22Rv1 (cell line): ENCODE data around the gene C3orf22.

ENCODE experiments used
- H3K27ac ChIP-seq: fragments of 450-650 bp; 2 replicates; pipeline ENCODE4 v1.5.1; 2017
- ZFX ChIP-seq: fragments of 450-650 bp; IDR thresholded peaks from 2 replicates; pipeline ENCODE4 v1.6.1; 2017; ENCODE audit warnings: antibody characterized with exemption, borderline replicate concordance
- TF ChIP-seq, protein P1 (sequence below): fragments of 450-650 bp; IDR thresholded peaks from 2 replicates; pipeline ENCODE4 v1.5.1; 2017; ENCODE audit warnings: mild to moderate bottlenecking

C3orf22 gene

DNA sequence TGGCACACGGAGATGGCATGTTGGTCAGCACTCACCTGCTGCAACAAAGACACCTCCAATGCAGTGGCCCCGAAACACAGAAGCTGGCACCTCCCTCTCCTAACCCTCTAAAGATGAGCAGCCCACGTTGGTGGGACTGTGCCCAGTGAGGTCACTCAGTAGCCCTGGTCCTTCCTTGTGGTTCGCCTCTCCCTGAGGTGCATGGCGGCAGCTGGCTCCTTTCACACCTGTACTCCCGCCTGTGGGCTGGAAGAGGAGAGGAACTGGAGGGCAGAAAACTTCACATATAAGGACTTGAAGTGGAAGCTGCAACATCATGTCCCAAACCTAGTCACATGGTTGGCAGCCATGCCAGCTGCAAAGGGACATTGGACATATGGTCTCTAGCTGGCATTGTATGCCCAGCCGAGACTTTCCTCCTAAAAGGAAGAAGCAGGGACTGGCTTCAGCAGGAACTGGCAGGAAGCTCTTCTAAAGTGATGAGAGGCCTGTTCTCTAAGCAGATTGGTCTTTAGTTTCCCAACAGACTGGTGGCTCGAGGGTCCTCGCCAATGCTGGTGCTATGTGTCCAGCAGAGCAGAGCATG lies 10.8 kb upstream of the C3orf22 start:
- no peak for TF ChIP-seq ZFX
- TF ChIP-seq, protein P1, sequence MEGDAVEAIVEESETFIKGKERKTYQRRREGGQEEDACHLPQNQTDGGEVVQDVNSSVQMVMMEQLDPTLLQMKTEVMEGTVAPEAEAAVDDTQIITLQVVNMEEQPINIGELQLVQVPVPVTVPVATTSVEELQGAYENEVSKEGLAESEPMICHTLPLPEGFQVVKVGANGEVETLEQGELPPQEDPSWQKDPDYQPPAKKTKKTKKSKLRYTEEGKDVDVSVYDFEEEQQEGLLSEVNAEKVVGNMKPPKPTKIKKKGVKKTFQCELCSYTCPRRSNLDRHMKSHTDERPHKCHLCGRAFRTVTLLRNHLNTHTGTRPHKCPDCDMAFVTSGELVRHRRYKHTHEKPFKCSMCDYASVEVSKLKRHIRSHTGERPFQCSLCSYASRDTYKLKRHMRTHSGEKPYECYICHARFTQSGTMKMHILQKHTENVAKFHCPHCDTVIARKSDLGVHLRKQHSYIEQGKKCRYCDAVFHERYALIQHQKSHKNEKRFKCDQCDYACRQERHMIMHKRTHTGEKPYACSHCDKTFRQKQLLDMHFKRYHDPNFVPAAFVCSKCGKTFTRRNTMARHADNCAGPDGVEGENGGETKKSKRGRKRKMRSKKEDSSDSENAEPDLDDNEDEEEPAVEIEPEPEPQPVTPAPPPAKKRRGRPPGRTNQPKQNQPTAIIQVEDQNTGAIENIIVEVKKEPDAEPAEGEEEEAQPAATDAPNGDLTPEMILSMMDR: no peak
- no peak overlapping the region for H3K27ac ChIP-seq

DNA sequence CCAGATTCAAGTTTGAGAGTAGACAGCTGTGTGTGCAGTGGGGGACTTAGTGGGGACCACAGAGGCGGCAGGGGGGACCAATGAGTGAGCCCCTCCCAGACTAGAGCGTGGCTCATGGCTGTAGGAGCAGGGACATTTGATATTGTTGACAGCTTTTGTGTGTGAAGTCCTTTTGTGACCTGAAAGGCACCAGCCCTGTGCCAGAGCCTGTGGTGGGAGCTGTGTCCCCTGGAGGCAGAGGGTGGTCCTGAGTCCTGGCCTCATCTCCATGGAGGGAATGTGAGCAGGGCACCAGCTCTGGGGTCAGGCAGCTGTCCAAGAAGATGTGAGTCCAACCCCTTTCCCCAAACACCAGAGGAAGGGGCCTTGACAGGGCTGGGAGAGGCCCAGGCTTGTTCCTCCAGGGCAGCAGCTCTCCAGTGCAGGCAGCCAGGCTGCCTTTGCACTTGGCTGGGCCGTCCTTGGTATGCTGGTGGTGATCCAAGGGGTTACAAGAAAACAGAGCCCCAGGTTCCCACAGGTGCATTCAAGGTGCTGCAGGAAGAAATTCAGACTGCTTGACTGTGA lies 10.1 kb upstream of the C3orf22 start:
- no peak for TF ChIP-seq ZFX
- TF ChIP-seq, protein P1: no peak

DNA sequence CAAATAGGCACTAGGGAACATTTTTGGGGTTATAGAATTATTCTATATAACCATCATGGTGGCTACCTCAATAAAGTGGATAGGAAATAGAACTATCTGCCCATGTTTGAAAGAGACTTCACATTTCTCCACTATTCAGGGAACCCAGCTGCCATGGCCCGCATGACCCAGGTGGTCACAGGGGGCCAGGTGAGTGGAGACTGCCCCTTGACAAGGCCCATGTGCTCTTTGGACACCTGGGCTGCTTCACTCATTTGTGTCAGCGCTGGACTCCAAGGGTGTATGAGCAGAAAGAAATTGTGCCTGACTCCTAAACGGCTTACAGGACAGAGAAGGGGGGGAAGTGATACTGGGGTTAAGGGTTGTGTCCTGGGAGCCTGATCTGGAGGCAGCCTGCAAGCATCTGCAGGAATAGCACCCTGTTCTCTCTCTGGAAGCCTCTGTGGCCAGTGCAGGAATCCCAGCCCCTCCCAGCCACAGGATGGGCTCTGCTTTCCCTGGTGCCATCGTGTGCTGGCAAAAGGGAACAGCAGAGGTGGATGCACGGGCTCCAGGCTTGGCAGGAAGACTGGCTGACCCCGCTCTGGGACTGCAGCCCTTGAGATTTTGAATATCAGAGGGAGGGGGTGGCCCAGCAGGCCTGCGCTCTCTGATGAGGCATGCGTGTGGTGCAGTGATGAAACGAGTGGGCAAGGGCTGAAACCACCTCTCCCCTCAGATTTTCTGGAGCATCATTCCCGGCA lies 9.1 kb upstream of the C3orf22 start:
- H3K27ac ChIP-seq: no peak overlapping the region
- TF ChIP-seq, protein P1: 0 out of 2 replicates have a peak, but pooled peaks have one; percentile 15
- no peak for TF ChIP-seq ZFX

More for the DNA sequence above, 10.1 kb upstream of the C3orf22 start:
- no peak overlapping the region for H3K27ac ChIP-seq

DNA sequence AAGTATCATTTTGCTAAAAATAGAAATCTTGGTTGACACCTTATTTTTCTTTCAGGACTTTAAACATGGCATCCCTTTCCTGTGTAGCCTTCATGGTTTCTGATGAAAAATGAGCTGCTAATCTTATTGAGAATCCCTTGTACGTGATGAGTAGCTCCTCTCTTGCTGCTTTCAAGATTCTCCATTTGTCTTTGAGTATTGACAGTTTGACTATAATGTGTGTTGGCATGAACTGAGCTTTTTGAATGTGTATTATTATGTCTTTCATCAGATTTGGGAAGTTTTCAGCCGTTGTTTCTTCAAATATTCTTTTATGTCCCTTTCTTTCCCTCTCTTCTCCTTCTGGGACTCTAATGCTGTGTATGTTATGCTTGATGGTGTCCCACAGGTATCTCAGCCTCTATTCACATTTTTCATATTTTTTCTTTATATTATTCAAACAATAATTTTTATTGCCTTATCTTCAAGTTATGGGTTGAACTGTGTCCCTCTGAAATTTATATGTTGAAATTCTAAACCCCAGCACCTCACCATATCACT lies 4.1 kb upstream of the C3orf22 start:
- no peak for TF ChIP-seq ZFX
- TF ChIP-seq, protein P1: no peak

DNA sequence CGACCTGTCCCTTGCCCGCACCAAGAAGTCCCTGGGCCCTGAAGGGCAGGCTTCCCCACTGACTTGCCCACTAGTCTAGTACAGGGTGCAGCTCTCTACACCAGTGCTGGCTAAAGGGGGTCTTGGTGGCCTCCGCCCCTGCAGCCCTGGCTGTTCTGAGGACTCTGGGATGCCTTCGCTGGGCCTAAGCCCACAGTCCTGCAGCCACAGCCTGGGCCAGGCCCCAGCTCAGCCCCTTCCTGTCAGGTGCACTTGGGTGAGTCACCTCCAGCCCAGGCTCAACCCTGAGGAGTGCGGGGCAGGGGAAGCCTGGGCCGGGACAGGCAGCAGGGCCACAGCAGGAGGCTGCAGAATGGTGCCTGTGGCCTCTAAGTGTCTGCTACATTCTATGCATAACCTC lies 971 bp downstream of the C3orf22 start:
- TF ChIP-seq ZFX: no peak
- TF ChIP-seq, protein P1: no peak
- H3K27ac ChIP-seq: no peak overlapping the region

More for the DNA sequence above, 4.1 kb upstream of the C3orf22 start:
- H3K27ac ChIP-seq: no peak overlapping the region

DNA sequence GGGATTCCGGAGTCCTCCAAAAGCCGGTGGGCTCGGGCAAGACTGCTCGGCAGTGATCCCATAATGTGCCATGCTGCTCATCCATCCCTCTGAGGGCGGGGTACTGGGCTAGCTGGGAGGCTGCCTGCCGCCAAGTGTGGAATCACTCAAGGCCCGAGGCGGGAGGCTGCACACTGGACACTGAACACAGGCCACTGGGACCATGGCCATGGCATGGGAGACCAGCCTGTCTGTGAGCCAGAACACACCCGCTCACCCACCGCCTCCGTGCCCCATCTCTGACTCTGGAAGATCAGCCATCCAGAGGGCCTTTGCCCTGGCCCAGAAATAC lies 1.4 kb downstream of the C3orf22 start:
- no peak overlapping the region for H3K27ac ChIP-seq
- no peak for TF ChIP-seq ZFX
- TF ChIP-seq, protein P1: no peak
